K562 (cell line): Measurements from ENCODE around the gene CLCN5. TPM values are rescaled to one million over a fixed set of nuclear protein-coding genes. Genes with fewer than 3 reads are reported as not detected.

ENCODE experiments used
- ATAC-seq: fragments of 200-7000 bp; cut with Tn5 transposase; 3 replicates; pipeline ENCODE4 v1.9.1; 2020; ENCODE audit warnings: moderate library complexity
- BruUV-seq: library from RNA; stranded (reverse); fragments of 400-500 nt; replicated peaks from 2 replicates; lab custom pipeline; 2021; lab: Mats Ljungman, UMichigan
- CTCF ChIA-PET: fragments of 300-600 bp; formaldehyde crosslinking; extraction: SDS; loops from one replicate; lab custom pipeline; 2021; ENCODE audit warnings: low intra/inter-chr PET ratio; lab: Yijun Ruan, JAX
- POLR2A ChIA-PET: fragments of 300-600, 350-650 bp; sonication (Branson Sonifier 250); formaldehyde crosslinking; extraction: SDS; loops from one replicate; lab custom pipeline; 2021; ENCODE audit warnings: antibody characterized with exemption, inconsistent platforms; lab: Yijun Ruan, JAX
- DNase-seq, 4 experiments: peaks; one replicate each; pipeline versions ENCODE4 v3.0.0 to v3.0.0-alpha.2; 2011 to 2018; ENCODE audit warnings: low spot score in 3 of 4, mixed read lengths in 3 of 4; ENCODE audit errors: extremely low read depth in 1 of 4
- FAIRE-seq: peaks from 2 replicates; lab custom pipeline; 2011; peaks lifted over from hg19 to GRCh38; lab: Jason Lieb, UNC
- H2AFZ ChIP-seq: 2 replicates; pipeline ENCODE4 v1.6.0; 2011; ENCODE audit warnings: low read depth, low read length, control low read depth, inconsistent platforms
- H3K27ac ChIP-seq: fragments of 200-600 bp; 3 replicates; pipeline ENCODE4 v1.8.0; 2011; ENCODE audit warnings: low read depth, mild to moderate bottlenecking, control low read depth, inconsistent platforms, low read length, moderate library complexity, mixed read lengths; ENCODE audit errors: extremely low read depth
- H3K27me3 ChIP-seq, 2 experiments: fragments of 300-600 bp in 1 of 2; 2 replicates in 1 of 2; 3 replicates in 1 of 2; pipeline versions ENCODE4 v1.6.0 to v1.8.0; 2011; ENCODE audit warnings: inconsistent platforms in 2 of 2, low read length in 2 of 2, mild to moderate bottlenecking in 1 of 2, mixed read lengths in 1 of 2, moderate library complexity in 1 of 2; ENCODE audit not compliant: control insufficient read depth in 2 of 2, insufficient read depth in 2 of 2
- H3K36me3 ChIP-seq: fragments of 300-600 bp; 3 replicates; pipeline ENCODE4 v1.8.0; 2011; ENCODE audit warnings: mild to moderate bottlenecking, low read length, inconsistent platforms; ENCODE audit not compliant: control insufficient read depth, insufficient read depth
- H3K4me1 ChIP-seq, 2 experiments: fragments of 200-600 bp in 1 of 2; replicated peaks in 1 of 2; 2 replicates in 1 of 2; 3 replicates in 1 of 2; pipeline versions ENCODE4 v1.5.1 to v1.8.0; 2011; ENCODE audit warnings: inconsistent platforms in 2 of 2, low read length in 2 of 2, mild to moderate bottlenecking in 1 of 2, mixed read lengths in 1 of 2, moderate library complexity in 1 of 2; ENCODE audit not compliant: control insufficient read depth in 2 of 2, insufficient read depth in 2 of 2
- H3K4me2 ChIP-seq: 2 replicates; pipeline ENCODE4 v1.6.1; 2011; ENCODE audit warnings: low read length, control low read depth, inconsistent platforms, mixed read lengths; ENCODE audit not compliant: insufficient read depth
- H3K4me3 ChIP-seq: fragments of 200-600 bp; sonication (generic), shearing (Covaris generic); 2 replicates; pipeline ENCODE4 v1.5.1; 2016; ENCODE audit warnings: control low read depth, inconsistent platforms
- H3K79me2 ChIP-seq: fragments of 200-600 bp; 3 replicates; pipeline ENCODE4 v1.8.0; 2011; ENCODE audit warnings: low read length, inconsistent platforms; ENCODE audit not compliant: control insufficient read depth, insufficient read depth
- H3K9ac ChIP-seq, 2 experiments: 2 replicates each; pipeline versions ENCODE4 v1.6.0 to v1.6.1; 2011; ENCODE audit warnings: low read depth in 2 of 2, low read length in 2 of 2, control low read depth in 1 of 2, inconsistent platforms in 1 of 2, mild to moderate bottlenecking in 1 of 2, mixed read lengths in 1 of 2; ENCODE audit not compliant: insufficient read depth in 1 of 2
- H3K9me1 ChIP-seq: one replicate; pipeline ENCODE4 v1.6.0; 2011; ENCODE audit warnings: inconsistent platforms, mild to moderate bottlenecking, low read length, moderate library complexity; ENCODE audit not compliant: control insufficient read depth, insufficient read depth
- H3K9me3 ChIP-seq: replicated peaks from 2 replicates; pipeline ENCODE4 v1.5.1; 2011; ENCODE audit warnings: low read depth, low read length, inconsistent platforms; ENCODE audit not compliant: control insufficient read depth, insufficient read depth
- H4K20me1 ChIP-seq: replicated peaks from 2 replicates; pipeline ENCODE4 v1.6.1; 2011; ENCODE audit warnings: low read length, inconsistent platforms, mixed read lengths; ENCODE audit not compliant: control insufficient read depth, insufficient read depth
- BRD4 ChIP-seq: fragments of 200-600 bp; sonication (generic); IDR thresholded peaks from 2 replicates; pipeline ENCODE4 v1.6.1; 2017; ENCODE audit warnings: inconsistent platforms
- ELF2 ChIP-seq: fragments of 250-450 bp; sonication (Bioruptor Pico); IDR thresholded peaks from 2 replicates; pipeline ENCODE4 v1.5.0; 2021; ENCODE audit warnings: mild to moderate bottlenecking
- ESRRB ChIP-seq: fragments of 250-450 bp; sonication (Bioruptor Pico); IDR thresholded peaks from 2 replicates; pipeline ENCODE4 v1.5.0; 2020; ENCODE audit warnings: mild to moderate bottlenecking, moderate library complexity, borderline replicate concordance
- HDAC6 ChIP-seq: IDR thresholded peaks from 2 replicates; pipeline ENCODE4 v1.6.1; 2012; ENCODE audit warnings: low read depth, mild to moderate bottlenecking, control low read depth, inconsistent platforms, low read length, moderate library complexity
- MYBL2 ChIP-seq, 2 experiments: fragments of 450-650 bp in 1 of 2; sonication (generic) in 1 of 2; formaldehyde crosslinking in 1 of 2; IDR thresholded peaks; 2 replicates each; pipeline versions ENCODE4 v1.6.1 to v1.8.1; 2017 to 2022; ENCODE audit warnings: borderline replicate concordance in 1 of 2, inconsistent platforms in 1 of 2, low read depth in 1 of 2, mild to moderate bottlenecking in 1 of 2, missing genetic modification reagents in 1 of 2, moderate library complexity in 1 of 2
- NELFE ChIP-seq: IDR thresholded peaks from 2 replicates; pipeline ENCODE4 v1.6.1; 2011; ENCODE audit warnings: mild to moderate bottlenecking; ENCODE audit not compliant: insufficient read depth, insufficient read length
- POLR2B ChIP-seq: fragments of 450-650 bp; IDR thresholded peaks from 2 replicates; pipeline ENCODE4 v1.6.1; 2018; ENCODE audit warnings: low read depth; ENCODE audit not compliant: partially characterized antibody
- RBBP5 ChIP-seq: fragments of 200-600 bp; sonication (generic); IDR thresholded peaks from 2 replicates; pipeline ENCODE4 v1.6.1; 2012; ENCODE audit warnings: borderline replicate concordance, mild to moderate bottlenecking, low read length, control low read depth, inconsistent platforms; ENCODE audit not compliant: insufficient read depth, poor library complexity, severe bottlenecking
- RBM25 ChIP-seq: fragments of 200-400 bp; formaldehyde crosslinking; IDR thresholded peaks from 2 replicates; pipeline ENCODE4 v1.6.1; 2018; ENCODE audit warnings: low read length, low read depth, moderate library complexity; ENCODE audit not compliant: severe bottlenecking
- RFX1 ChIP-seq: fragments of 450-650 bp; IDR thresholded peaks from 2 replicates; pipeline ENCODE4 v1.6.1; 2016; ENCODE audit warnings: mild to moderate bottlenecking, moderate library complexity
- SP2 ChIP-seq: IDR thresholded peaks from 2 replicates; pipeline ENCODE4 v1.6.1; 2011; ENCODE audit warnings: mild to moderate bottlenecking, low read depth, low read length, moderate library complexity; ENCODE audit not compliant: poor library complexity, severe bottlenecking; ENCODE audit errors: extremely low read depth
- TCF3 ChIP-seq: sonication (generic); formaldehyde crosslinking; IDR thresholded peaks from 2 replicates; pipeline ENCODE4 v1.4.0; 2020; ENCODE audit warnings: mild to moderate bottlenecking, missing genetic modification reagents
- ZNF699 ChIP-seq: fragments of 250-450 bp; sonication (Bioruptor Pico); IDR thresholded peaks from 2 replicates; pipeline ENCODE4 v1.8.0; 2021; ENCODE audit warnings: mild to moderate bottlenecking, moderate library complexity; ENCODE audit not compliant: insufficient replicate concordance
- ZNF830 ChIP-seq: fragments of 250-450 bp; sonication (Bioruptor Pico); IDR thresholded peaks from 2 replicates; pipeline ENCODE4 v1.5.0; 2021; ENCODE audit warnings: mild to moderate bottlenecking
- WGBS: fragments of 100-300 bp; shearing (Covaris generic); methylation state at CpG from one replicate; pipeline ENCODE4 v1.1.6; 2016; ENCODE audit warnings: low coverage, mixed read lengths; ENCODE audit not compliant: insufficient coverage; ENCODE audit errors: missing lambda C conversion rate; 5-methylcytosine and 5-hydroxymethylcytosine counted together
- in situ Hi-C: fragments of 300-500 bp; cut with MboI; formaldehyde crosslinking; loops from 4 replicates; pipeline ENCODE4 v1.15.0; 2018; ENCODE audit warnings: inconsistent platforms, mixed read lengths
- intact Hi-C: fragments of 100-400 bp; cut with micrococcal nuclease; formaldehyde crosslinking; loops from 2 replicates; pipeline ENCODE4 v1.14.2; 2022
- polyA plus RNA-seq, 8 experiments: library from polyadenylated mRNA; depleted of rRNA in 4 of 8; stranded (reverse) in 5 of 8; unstranded in 3 of 8; fragments of >200 nt; fragmentation: Nextera tagmentation in 2 of 8; fragmentation: Illumina TruSeq in 1 of 8; extraction: Ambion mirVana in 2 of 8; extraction: Trizol in 1 of 8; gene quantifications; 2 replicates each; pipeline versions ENCODE4 v1.2.1 to v1.2.3, GENCODE V29; 2011 to 2014; ENCODE audit warnings: inconsistent platforms in 1 of 8, missing spikeins in 1 of 8
- total RNA-seq, 7 experiments: library from RNA; depleted of rRNA in 6 of 7; stranded (reverse); fragments of >200 nt in 6 of 7; fragmentation: Illumina TruSeq in 2 of 7; extraction: Trizol in 2 of 7; gene quantifications; 2 replicates each; pipeline versions ENCODE4 v1.2.1 to v1.2.3, GENCODE V29; 2011 to 2021; ENCODE audit warnings: low replicate concordance in 1 of 7
- TF ChIP-seq, protein P1 (sequence below): sonication (generic); formaldehyde crosslinking; IDR thresholded peaks from 2 replicates; pipeline ENCODE4 v1.9.0; 2022; ENCODE audit warnings: mild to moderate bottlenecking, missing genetic modification reagents
- TF ChIP-seq, protein P2 (sequence below): fragments of 250-450 bp; sonication (Bioruptor Pico); IDR thresholded peaks from 2 replicates; pipeline ENCODE4 v1.8.0; 2021; ENCODE audit warnings: moderate library complexity, mild to moderate bottlenecking, inconsistent platforms
- TF ChIP-seq, protein P3 (sequence below), 2 experiments: fragments of 450-650 bp; conservative IDR thresholded peaks; 2 replicates each; pipeline ENCODE4 v1.6.1; 2017; ENCODE audit warnings: mild to moderate bottlenecking in 2 of 2, moderate library complexity in 2 of 2
- TF ChIP-seq, protein P4 (sequence below): sonication (generic); formaldehyde crosslinking; IDR thresholded peaks from 2 replicates; pipeline ENCODE4 v1.8.1; 2023; ENCODE audit warnings: mild to moderate bottlenecking, missing genetic modification reagents

Gene CLCN5
- total and polyA plus RNA-seq, 9 of the 15 experiments (the other 6 are each of a cell fraction or from before 2014, with no cell fraction given), result 0.94 to 11.8 (median 7.1) TPM

DNA sequence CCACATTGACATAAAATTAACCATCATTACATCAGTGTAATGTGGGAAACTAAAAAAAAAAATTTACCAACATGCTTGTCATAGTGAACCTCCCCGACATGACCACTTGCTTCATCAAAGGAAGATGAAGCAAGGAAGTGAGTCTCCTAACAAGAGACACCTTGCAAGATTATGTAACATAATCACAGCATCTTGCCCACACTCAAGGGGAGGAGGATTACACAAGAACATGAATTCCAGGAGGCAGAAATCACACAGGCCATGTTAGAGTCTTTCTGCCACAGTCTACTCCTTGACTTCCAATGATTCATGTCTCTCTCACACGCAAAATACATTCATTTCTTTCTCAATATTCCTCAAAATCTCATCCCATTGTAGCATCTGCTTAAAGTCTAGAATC, 185.1 kb downstream of the CLCN5 start (continued):
- TF ChIP-seq SP2 (no peak), RBBP5 (no peak), ZNF699 (CRISPR knock-in tag) (no peak), POLR2B (no peak), RFX1 (no peak)
- TF ChIP-seq, protein P1, sequence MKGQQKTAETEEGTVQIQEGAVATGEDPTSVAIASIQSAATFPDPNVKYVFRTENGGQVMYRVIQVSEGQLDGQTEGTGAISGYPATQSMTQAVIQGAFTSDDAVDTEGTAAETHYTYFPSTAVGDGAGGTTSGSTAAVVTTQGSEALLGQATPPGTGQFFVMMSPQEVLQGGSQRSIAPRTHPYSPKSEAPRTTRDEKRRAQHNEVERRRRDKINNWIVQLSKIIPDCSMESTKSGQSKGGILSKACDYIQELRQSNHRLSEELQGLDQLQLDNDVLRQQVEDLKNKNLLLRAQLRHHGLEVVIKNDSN (CRISPR knock-in tag), result no peak
- TF ChIP-seq, protein P2, sequence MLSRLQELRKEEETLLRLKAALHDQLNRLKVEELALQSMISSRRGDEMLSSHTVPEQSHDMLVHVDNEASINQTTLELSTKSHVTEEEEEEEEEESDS (CRISPR knock-in tag), result no peak
- TF ChIP-seq, all 486 proteins: peak for 0

DNA sequence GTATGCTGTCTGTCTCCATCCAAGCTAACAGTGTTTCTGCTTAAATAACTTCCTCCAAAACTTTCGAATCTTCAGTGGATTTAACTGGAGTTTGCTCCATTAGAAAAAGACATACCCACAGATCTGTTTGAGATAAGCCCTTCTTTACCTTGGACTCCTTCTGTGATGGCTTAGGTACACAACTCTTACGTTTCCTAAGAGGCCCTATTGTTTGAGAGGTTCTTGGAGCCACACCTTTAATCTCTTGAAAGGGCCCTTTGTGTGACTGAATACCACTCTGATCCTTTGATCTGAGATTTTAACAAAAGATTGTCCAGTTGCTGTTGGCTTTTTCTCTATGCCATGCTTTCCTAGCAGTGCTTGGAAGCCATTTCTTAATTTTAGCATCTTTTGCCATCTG, 185.9 kb downstream of the CLCN5 start:
- H3K9me3 ChIP-seq, result no peaks in the 10 kb centered on the region
- intact Hi-C loops, result no loop called here
- BruUV-seq, result no TSS peak
- H3K4me3 ChIP-seq, result no peak overlapping the region
- H3K27ac ChIP-seq, result no peak overlapping the region
- no peaks in the 10 kb centered on the region for H4K20me1 ChIP-seq
- no peaks in the 10 kb centered on the region for H3K36me3 ChIP-seq
- FAIRE-seq (no peak), DNase-seq (no peak), ATAC-seq (no peak)
- ChIA-PET CTCF (no interaction called here), POLR2A (no interaction called here)
- no peak overlapping the region for H3K4me2 ChIP-seq
- no peaks in the 10 kb centered on the region for H3K27me3 ChIP-seq
- no peaks in the 10 kb centered on the region for H3K79me2 ChIP-seq
- H3K9ac ChIP-seq, result no peak overlapping the region
- no peaks in the 10 kb centered on the region for H3K9me1 ChIP-seq
- no peaks in the 10 kb centered on the region for H3K4me1 ChIP-seq
- in situ Hi-C loops, result loop anchor here (10.0 kb wide), 1 partner anchor 177 kb away; no protein-coding TSS in a partner anchor
- no peak overlapping the region for H2AFZ ChIP-seq
- 8% methylated on average over 2 of the region's 2 CpGs for WGBS
- TF ChIP-seq BRD4 (no peak), ELF2 (CRISPR knock-in tag) (no peak), HDAC6 (no peak), MYBL2 (IDR thresholded peaks at IDR 0.05; ENCODE audit: low read depth) (no peak), MYBL2 (CRISPR knock-in tag; IDR thresholded peaks at IDR 0.05; ENCODE audit: borderline replicate concordance) (no peak), TCF3 (no peak), ZNF830 (CRISPR knock-in tag) (no peak), RBM25 (no peak), NELFE (no peak), ESRRB (CRISPR knock-in tag) (no peak)
- TF ChIP-seq, protein P3, sequence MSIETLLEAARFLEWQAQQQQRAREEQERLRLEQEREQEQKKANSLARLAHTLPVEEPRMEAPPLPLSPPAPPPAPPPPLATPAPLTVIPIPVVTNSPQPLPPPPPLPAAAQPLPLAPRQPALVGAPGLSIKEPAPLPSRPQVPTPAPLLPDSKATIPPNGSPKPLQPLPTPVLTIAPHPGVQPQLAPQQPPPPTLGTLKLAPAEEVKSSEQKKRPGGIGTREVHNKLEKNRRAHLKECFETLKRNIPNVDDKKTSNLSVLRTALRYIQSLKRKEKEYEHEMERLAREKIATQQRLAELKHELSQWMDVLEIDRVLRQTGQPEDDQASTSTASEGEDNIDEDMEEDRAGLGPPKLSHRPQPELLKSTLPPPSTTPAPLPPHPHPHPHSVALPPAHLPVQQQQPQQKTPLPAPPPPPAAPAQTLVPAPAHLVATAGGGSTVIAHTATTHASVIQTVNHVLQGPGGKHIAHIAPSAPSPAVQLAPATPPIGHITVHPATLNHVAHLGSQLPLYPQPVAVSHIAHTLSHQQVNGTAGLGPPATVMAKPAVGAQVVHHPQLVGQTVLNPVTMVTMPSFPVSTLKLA (conservative IDR thresholded peaks at IDR 0.05), result no peak
- TF ChIP-seq, protein P4, sequence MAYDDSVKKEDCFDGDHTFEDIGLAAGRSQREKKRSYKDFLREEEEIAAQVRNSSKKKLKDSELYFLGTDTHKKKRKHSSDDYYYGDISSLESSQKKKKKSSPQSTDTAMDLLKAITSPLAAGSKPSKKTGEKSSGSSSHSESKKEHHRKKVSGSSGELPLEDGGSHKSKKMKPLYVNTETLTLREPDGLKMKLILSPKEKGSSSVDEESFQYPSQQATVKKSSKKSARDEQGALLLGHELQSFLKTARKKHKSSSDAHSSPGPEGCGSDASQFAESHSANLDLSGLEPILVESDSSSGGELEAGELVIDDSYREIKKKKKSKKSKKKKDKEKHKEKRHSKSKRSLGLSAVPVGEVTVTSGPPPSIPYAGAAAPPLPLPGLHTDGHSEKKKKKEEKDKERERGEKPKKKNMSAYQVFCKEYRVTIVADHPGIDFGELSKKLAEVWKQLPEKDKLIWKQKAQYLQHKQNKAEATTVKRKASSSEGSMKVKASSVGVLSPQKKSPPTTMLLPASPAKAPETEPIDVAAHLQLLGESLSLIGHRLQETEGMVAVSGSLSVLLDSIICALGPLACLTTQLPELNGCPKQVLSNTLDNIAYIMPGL (CRISPR knock-in tag), result no peak
